H1 (cell line): ENCODE measurements around the gene FLT1. TPM values are rescaled to one million over a fixed set of nuclear protein-coding genes. Genes with fewer than 3 reads are reported as not detected.

Experiments used
- ATF3 ChIP-seq: IDR thresholded peaks from 2 replicates; pipeline ENCODE4 v1.6.1; 2011; ENCODE audit warnings: low read depth, mild to moderate bottlenecking, low read length; ENCODE audit not compliant: insufficient read depth
- CTCF ChIP-seq, 3 experiments: IDR thresholded peaks; 1 replicate in 2 of 3; 2 replicates in 1 of 3; pipeline versions ENCODE4 v1.5.1 to v1.6.1; 2011; ENCODE audit warnings: low read length in 3 of 3, mild to moderate bottlenecking in 3 of 3, inconsistent platforms in 2 of 3, low read depth in 1 of 3, moderate library complexity in 1 of 3; ENCODE audit not compliant: insufficient read depth in 1 of 3; ENCODE audit errors: control extremely low read depth in 1 of 3
- RAD21 ChIP-seq, 2 experiments: IDR thresholded peaks in 1 of 2; conservative IDR thresholded peaks in 1 of 2; 2 replicates each; pipeline ENCODE4 v1.6.1; 2011; ENCODE audit warnings: low read depth in 2 of 2, low read length in 2 of 2, improper control_type of control experiment in 1 of 2, inconsistent platforms in 1 of 2, mild to moderate bottlenecking in 1 of 2, moderate library complexity in 1 of 2
- SIRT6 ChIP-seq: IDR thresholded peaks from one replicate; pipeline ENCODE4 v1.7.1; 2012; ENCODE audit warnings: low read length, inconsistent platforms
- TAF1 ChIP-seq: IDR thresholded peaks from 2 replicates; pipeline ENCODE4 v1.6.1; 2011; ENCODE audit warnings: mild to moderate bottlenecking, low read depth, low read length
- polyA plus RNA-seq, 7 experiments: library from polyadenylated mRNA; depleted of rRNA in 3 of 7; stranded (reverse) in 5 of 7; unstranded in 2 of 7; fragments of >200 nt in 5 of 7; fragments of 200-250 nt in 2 of 7; gene quantifications; 1 replicate in 5 of 7; 2 replicates in 1 of 7; 4 replicates in 1 of 7; pipeline versions ENCODE4 v1.2.1 to v1.2.3, GENCODE V29; 2011 to 2013; ENCODE audit warnings: missing spikeins in 2 of 7, mixed read lengths in 2 of 7
- total RNA-seq: library from RNA; stranded (reverse); fragmentation: NEBNext Ultra II Directional; extraction: Animal tissue kit (Norgen Biotek cat#: 25700); gene quantifications from 2 replicates; pipeline ENCODE4 v1.2.1, GENCODE V29; 2021

FLT1 gene
- total and polyA plus RNA-seq, 2 of the 8 experiments (the other 6 are each of a cell fraction or from before 2014, with no cell fraction given), result 19.7 to 90.2 TPM

- TF ChIP-seq CTCF (IDR thresholded peaks at IDR 0.05; ENCODE audit: control extremely low read depth in 1 of 3, insufficient read depth in 1 of 3, low read depth in 1 of 3, low read length in 3 of 3) (no peak), ATF3 (no peak), RAD21 (IDR thresholded peaks at IDR 0.05 in 1 of 2, conservative IDR thresholded peaks at IDR 0.05 in 1 of 2; ENCODE audit: low read depth in 2 of 2, low read length in 2 of 2) (no peak), SIRT6 (no peak), TAF1 (no peak)
Measured at GRCh38 chr13:28438067-28438466, 56.9 kb downstream of the FLT1 start (continued).
